CD4-positive, alpha-beta T cell treated with Interleukin-2 at 100 ng/mL for 4 hours (primary cell): ENCODE results near the gene EBLN2.
"Not testable (repeated sequence)": the region's sequence is repeated elsewhere in the genome, so short reads cannot be mapped to it uniquely, and the experiment has no call there.

Experiments used
- DNase-seq: peaks from one replicate; pipeline ENCODE4 v3.0.0-alpha.2; 2020; ENCODE audit warnings: low spot score

The EBLN2 gene

GRCh38 chr3:73066243-73066642 lies 4.8 kb downstream of the EBLN2 start:
- DNase-seq: not testable (repeated sequence)

- no peak for DNase-seq
Measured at GRCh38 chr3:73068419-73068818, 7.0 kb downstream of the EBLN2 start.

- DNase-seq: no peak
Measured at GRCh38 chr3:73069187-73069586, 7.7 kb downstream of the EBLN2 start.

- DNase-seq: no peak
Measured at GRCh38 chr3:73069775-73070444, 8.5 kb downstream of the EBLN2 start.

- no peak for DNase-seq
Measured at GRCh38 chr3:73070675-73071575, 9.5 kb downstream of the EBLN2 start.

GRCh38 chr3:73071952-73072351 lies 10.5 kb downstream of the EBLN2 start:
- DNase-seq: no peak

- no peak for DNase-seq
Measured at GRCh38 chr3:73072634-73073033, 11.2 kb downstream of the EBLN2 start.

GRCh38 chr3:73073091-73073707 lies 11.7 kb downstream of the EBLN2 start:
- no peak for DNase-seq

GRCh38 chr3:73074781-73075180 lies 13.3 kb downstream of the EBLN2 start:
- DNase-seq: no peak

- DNase-seq: no peak
Measured at GRCh38 chr3:73080216-73080966, 18.9 kb downstream of the EBLN2 start.

GRCh38 chr3:73081140-73081539 lies 19.7 kb downstream of the EBLN2 start:
- DNase-seq: no peak

GRCh38 chr3:73084170-73084569 lies 22.7 kb downstream of the EBLN2 start:
- DNase-seq: no peak

GRCh38 chr3:73086071-73086494 lies 24.6 kb downstream of the EBLN2 start:
- peak; percentile 53 for DNase-seq

- DNase-seq: no peak
Measured at GRCh38 chr3:73094129-73094528, 32.7 kb downstream of the EBLN2 start.

GRCh38 chr3:73094951-73095350 lies 33.5 kb downstream of the EBLN2 start:
- no peak for DNase-seq

GRCh38 chr3:73096169-73096568 lies 34.7 kb downstream of the EBLN2 start:
- DNase-seq: no peak

GRCh38 chr3:73098026-73098425 lies 36.6 kb downstream of the EBLN2 start:
- no peak for DNase-seq

GRCh38 chr3:73098873-73099272 lies 37.4 kb downstream of the EBLN2 start:
- no peak for DNase-seq

GRCh38 chr3:73100741-73101559 lies 39.5 kb downstream of the EBLN2 start:
- peak; percentile 77 for DNase-seq

GRCh38 chr3:73101881-73102280 lies 40.4 kb downstream of the EBLN2 start:
- DNase-seq: no peak

- DNase-seq: no peak
Measured at GRCh38 chr3:73107215-73107614, 45.8 kb downstream of the EBLN2 start.
